ENCODE data around the gene MMP17. TPM values are rescaled to one million over a fixed set of nuclear protein-coding genes. Genes with fewer than 3 reads are reported as not detected.

The MMP17 gene
- polyA plus RNA-seq, 1 donor from 2014 or later: 3.4 TPM

DNA sequence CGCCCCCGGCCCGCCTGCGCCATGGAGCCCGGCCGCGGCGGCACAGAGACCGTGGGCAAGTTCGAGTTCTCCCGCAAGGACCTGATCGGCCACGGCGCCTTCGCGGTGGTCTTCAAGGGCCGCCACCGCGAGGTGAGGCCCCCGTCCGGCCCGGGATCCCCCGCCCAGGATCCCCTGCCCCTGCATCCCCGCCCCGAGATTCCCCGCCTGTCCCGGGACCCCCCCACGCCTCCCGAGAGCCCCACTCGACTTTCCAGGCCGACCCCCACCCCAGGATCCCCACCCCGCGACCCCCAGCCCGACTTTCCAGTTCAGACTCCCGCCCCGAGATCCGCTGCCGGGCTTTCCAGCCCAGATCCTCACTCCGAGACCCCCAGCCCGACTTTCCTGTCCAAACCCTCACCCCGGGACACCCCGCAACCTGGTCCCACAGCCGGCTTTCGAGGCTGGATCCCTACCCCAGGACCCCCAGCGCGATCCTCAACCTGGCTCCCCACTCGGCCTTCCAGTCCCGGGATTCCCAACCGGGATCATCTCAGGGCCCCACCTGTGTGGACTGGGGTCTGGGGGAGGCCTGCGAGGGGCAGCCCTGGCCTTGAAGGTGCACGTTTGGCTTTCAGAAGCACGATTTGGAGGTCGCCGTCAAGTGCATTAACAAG is 66.9 kb downstream of the MMP17 start:
- H3K4me3 Mint-ChIP-seq: peak overlapping the region; percentile 82 to 95 (median 90)
- H3K4me1 Mint-ChIP-seq: peaks cover 0 to 5% (median 5%) of the 10 kb centered on the region in 3 donors
- no peaks in the 10 kb centered on the region for H3K27me3 Mint-ChIP-seq
- H3K9me3 Mint-ChIP-seq: no peaks in the 10 kb centered on the region
- H3K27ac Mint-ChIP-seq: peak overlapping the region; percentile 39 to 89 (median 86)
- peaks cover 2% of the 10 kb centered on the region for H3K36me3 Mint-ChIP-seq

DNA sequence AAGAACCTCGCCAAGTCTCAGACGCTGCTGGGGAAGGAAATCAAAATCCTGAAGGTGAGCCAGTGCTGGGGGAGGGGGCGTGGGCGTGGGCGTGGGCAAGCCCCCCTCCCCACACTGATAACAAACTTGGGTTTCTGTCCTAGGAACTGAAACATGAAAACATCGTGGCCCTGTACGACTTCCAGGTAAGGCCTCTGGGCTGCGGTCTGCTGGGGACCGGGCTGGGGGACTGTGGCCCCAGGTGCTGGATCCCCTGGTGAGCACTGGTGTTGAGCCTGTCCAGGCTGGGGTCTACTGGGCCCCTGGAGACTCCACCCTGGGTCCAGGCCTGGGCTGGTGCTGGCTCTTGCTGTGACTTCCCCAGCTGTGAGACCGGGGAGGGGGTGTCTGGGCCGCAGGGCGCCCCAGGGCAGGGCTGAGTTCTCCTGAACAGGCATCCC is 67.5 kb downstream of the MMP17 start:
- H3K27me3 Mint-ChIP-seq: no peaks in the 10 kb centered on the region
- H3K4me3 Mint-ChIP-seq: peak overlapping the region; percentile 82 to 95 (median 90)
- peaks cover 0 to 6% (median 5%) of the 10 kb centered on the region in 3 donors for H3K4me1 Mint-ChIP-seq
- H3K36me3 Mint-ChIP-seq: peaks cover 2% of the 10 kb centered on the region
- H3K9me3 Mint-ChIP-seq: no peaks in the 10 kb centered on the region
- H3K27ac Mint-ChIP-seq: peak overlapping the region; percentile 39 to 89 (median 86)

DNA sequence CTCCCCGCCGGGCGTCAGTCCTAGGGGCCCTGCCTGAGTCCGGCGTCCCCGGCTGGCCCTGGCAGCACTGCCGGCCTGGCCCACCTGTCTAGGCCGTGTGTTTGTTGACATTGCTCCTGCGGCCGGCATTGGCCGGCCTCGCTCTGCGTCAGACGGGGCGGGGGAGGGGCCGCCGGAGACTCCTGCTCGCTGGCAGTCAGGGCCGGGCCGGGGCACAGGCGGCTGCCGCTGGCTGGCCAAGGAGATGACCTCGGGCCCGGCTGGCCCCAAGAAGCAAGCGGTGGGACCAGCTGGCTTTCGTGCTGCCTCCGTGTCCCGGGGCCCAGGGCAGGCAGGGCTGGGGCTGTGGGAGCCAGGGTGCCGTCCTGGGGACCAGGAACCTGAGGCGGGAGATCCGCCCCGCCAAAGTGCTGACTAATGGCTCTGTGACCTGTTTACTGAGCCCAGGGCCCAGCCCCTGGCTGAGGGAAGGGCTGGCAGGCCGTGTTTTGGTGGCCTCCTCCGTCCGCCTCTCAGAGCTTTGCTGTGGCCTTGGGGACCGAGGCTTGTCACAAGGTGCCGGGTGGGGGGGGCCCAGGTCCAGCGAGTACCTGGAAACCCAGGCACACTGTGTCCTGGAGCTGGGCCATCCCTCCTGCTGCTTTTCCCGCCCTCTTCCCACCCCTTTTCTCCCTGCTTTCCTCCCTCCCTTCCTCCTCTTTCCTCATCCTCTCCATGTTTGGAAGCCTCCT is 68.1 kb downstream of the MMP17 start:
- peak overlapping the region in 1 of 3 donors; percentile 89 for H3K27ac Mint-ChIP-seq
- H3K4me3 Mint-ChIP-seq: peak overlapping the region; percentile 82 to 95 (median 90)
- H3K27me3 Mint-ChIP-seq: no peaks in the 10 kb centered on the region
- no peaks in the 10 kb centered on the region for H3K9me3 Mint-ChIP-seq
- H3K36me3 Mint-ChIP-seq: peaks cover 2% of the 10 kb centered on the region
- peaks cover 0 to 6% (median 5%) of the 10 kb centered on the region in 3 donors for H3K4me1 Mint-ChIP-seq

DNA sequence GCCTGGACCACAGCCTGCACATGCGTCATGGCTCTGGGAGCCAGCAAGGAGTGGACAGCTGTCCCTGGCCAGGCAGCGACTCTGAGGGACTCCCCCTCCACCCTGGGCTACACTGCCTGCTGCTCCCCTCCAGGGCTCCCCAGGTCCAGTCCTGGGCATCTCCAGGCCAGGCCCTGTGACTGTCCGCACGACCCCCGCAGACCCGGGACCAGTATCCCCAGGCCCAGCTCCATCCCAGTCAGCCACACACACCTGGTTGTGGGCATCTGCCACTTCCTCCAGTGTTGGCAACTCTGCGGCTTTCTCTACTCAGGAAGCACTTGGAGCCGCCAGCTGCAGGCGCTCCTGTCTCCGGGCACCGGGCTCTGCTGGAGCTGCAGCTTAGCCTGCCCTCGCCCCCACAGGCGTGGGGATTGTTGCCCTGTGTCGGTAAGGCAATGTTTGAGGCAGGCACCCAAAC is 68.6 kb downstream of the MMP17 start:
- Mint-ChIP-seq H3K36me3 (peaks cover 2% of the 10 kb centered on the region), H3K9me3 (no peaks in the 10 kb centered on the region), H3K27me3 (no peaks in the 10 kb centered on the region), H3K4me3 (peak overlapping the region in 2 of 4 donors; percentile 38 to 79), H3K4me1 (peaks cover 0 to 6% (median 5%) of the 10 kb centered on the region in 3 donors), H3K27ac (peak overlapping the region in 1 of 3 donors; percentile 3)

DNA sequence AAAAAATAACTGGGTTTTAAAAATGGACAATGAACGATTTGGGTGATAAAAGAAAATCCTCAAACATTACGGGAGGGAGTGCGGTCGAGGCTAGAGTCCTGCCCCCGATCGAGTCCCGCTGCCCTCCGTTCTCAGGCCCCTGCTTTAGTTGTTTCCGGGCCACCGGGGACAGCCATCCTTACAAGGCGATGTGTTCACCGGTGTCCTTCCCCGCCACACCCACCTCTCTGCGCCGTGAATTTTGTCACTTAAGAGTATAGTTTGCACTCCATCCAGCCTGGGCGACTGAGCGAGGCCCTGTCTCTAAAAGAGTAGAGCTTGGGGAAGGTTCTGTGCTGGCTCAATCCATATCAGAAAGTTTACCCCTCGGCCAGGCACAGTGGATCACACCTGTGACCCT is 69.1 kb downstream of the MMP17 start:
- Mint-ChIP-seq H3K27ac (peak overlapping the region in 1 of 3 donors; percentile 3), H3K27me3 (no peaks in the 10 kb centered on the region), H3K4me1 (peaks cover 0 to 8% (median 5%) of the 10 kb centered on the region in 3 donors), H3K4me3 (peak overlapping the region in 3 of 4 donors; percentile 48 to 79 (median 70)), H3K36me3 (peaks cover 2% of the 10 kb centered on the region), H3K9me3 (no peaks in the 10 kb centered on the region)

DNA sequence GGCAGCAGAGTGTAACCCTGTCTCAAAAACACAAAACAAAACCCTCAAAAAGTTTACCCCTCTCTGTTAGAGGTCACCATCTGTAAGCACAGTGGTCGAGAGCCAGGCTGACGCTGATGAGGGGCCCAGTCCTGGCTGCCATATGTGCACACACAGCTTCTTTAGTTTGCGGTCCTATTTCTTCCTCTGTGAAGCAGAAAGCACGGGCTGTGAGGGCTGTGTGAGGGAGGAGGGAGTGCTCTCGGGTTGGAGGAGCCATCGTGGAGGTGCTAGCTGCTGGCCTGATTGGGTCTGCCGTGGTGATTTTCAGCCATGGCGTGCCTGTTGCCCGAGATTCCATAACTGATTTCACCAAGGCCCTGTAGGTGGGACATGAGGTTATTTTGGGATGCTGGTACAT is 69.7 kb downstream of the MMP17 start:
- H3K27me3 Mint-ChIP-seq: no peaks in the 10 kb centered on the region
- H3K4me3 Mint-ChIP-seq: peak overlapping the region; percentile 7 to 82 (median 52)
- no peaks in the 10 kb centered on the region for H3K9me3 Mint-ChIP-seq
- peaks cover 2% of the 10 kb centered on the region for H3K36me3 Mint-ChIP-seq
- H3K27ac Mint-ChIP-seq: no peak overlapping the region
- peaks cover 0 to 8% (median 5%) of the 10 kb centered on the region in 3 donors for H3K4me1 Mint-ChIP-seq

DNA sequence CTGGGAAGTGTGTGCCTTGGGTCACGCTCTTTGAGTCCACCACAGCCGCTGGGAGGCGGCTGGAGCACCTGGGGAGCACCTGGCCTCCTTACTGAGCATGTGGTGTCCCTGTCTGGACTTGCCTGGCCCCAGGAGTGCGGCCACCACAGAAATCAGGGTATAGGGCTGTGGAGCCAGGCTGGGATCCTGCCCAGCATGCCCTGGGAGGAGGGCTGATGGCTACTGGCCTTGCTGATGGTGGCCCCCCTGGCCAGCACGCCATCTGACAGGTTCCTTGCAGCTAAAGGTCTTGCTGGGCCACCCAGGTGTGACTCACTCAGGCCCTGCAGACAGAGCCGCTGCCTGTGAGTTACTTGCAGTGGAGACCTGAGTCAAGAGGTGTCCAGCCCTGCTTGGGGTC is 72.2 kb downstream of the MMP17 start:
- no peak overlapping the region for H3K27ac Mint-ChIP-seq
- H3K4me3 Mint-ChIP-seq: no peak overlapping the region
- peaks cover 0 to 8% (median 4%) of the 10 kb centered on the region in 3 donors for H3K4me1 Mint-ChIP-seq
- H3K36me3 Mint-ChIP-seq: peaks cover 2% of the 10 kb centered on the region
- H3K9me3 Mint-ChIP-seq: no peaks in the 10 kb centered on the region
- no peaks in the 10 kb centered on the region for H3K27me3 Mint-ChIP-seq

Other genes with a start within 250 kb of the MMP17 start
- gene SFSWAP, start 117.3 kb upstream of the MMP17 start, polyA plus RNA-seq: 24.2 TPM
- 1.6 TPM for gene ULK1, start 66.2 kb downstream of the MMP17 start, polyA plus RNA-seq
- 45.5 TPM for gene PUS1, start 100.9 kb downstream of the MMP17 start, polyA plus RNA-seq
- gene EP400, start 121.5 kb downstream of the MMP17 start, polyA plus RNA-seq: 11.1 TPM

Data from IgD-negative memory B cell (primary cell).